ENCODE measurements around the gene SFMBT2. TPM values are rescaled to one million over a fixed set of nuclear protein-coding genes. Genes with fewer than 3 reads are reported as not detected.

Gene SFMBT2
- total RNA-seq, 2 experiments from 2014 or later, result 31.9 to 32.3 TPM

DNA sequence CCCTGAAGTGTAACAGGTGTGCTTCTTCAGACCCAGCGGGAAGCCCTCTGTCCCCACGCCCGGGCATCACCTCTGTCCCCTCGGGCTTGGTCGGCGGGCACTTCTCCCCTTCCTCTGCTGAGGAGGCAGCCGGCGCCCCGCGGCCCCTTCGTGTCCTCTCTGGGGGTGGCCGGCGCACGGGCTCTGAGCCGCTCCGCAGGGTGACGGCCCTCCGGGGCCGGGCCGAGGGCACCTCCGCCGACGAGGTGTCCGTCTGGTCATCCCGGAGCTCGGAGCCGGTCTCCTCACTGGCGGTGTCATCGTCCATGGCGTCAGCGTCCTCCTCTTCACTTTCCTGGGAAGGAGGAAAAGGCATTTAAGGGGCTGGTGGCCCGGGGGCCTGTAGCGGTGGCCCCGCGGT is 239.0 kb downstream of the SFMBT2 start:
- Mint-ChIP-seq H3K27ac (no peak overlapping the region), H3K36me3 (ENCODE audit: low read depth) (peaks cover 60% of the 10 kb centered on the region), H3K9me3 (peaks cover 19% of the 10 kb centered on the region), H3K27me3 (no peaks in the 10 kb centered on the region), H3K4me1 (no peaks in the 10 kb centered on the region), H3K4me3 (no peak overlapping the region)
- ChIA-PET POLR2A (no interaction called here), CTCF (no interaction called here)
- DNase-seq, result no peak

DNA sequence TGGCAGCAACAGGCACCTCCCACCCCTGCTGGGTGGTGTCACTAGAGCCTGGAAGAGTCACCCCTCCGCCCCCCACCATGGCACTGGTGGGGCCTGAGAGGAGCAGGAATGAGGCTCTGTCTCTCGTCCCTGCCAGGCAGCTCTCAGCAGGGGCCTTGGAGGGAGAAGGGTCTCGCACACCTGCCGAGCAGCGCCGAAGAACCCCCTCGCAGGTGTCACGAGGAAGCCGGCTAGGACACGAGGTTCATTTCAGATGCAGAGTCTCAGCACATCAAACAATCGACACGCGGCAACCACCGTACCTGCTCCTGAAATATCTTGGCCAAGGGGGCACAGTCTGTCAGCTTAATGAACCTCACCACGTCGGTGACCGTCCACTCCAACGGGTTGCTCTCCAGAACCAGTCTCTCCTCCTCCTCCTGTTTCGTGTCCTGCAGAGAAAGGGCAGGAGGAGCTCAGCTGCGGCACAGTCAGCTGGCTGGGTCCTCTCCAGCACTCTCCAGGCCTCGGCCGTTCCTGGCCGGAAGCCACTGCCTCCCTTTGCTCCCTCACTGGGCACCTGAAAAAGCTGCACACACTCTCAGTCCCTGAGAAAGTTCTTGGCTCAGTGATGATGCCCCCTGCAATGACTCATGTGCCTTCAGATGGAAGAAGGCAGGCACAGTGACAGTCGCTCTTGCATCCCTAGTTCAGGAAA is 240.1 kb downstream of the SFMBT2 start:
- peaks cover 55% of the 10 kb centered on the region for H3K36me3 Mint-ChIP-seq (ENCODE audit: low read depth)
- POLR2A ChIA-PET, result no interaction called here

DNA sequence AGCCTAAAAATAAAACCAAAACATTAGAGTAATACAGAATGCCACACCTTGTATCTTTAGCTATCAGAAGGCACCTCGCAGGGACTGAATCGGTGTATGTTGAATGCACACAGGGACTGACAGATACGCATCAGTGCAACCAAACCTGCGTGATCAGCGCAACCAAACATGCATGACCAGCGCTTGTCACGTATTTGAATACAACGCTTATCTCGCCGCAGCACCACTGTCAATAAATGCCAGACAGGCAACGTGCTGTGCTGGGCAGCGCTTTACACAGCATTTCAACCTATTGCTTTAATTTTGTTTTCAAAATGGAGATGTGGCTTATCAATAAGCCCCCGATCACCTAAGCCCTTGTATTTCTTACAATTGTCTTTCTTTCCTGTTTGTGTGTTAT is 242.4 kb downstream of the SFMBT2 start:
- H3K27me3 Mint-ChIP-seq, result no peaks in the 10 kb centered on the region
- no peak overlapping the region for H3K4me3 Mint-ChIP-seq
- ChIA-PET POLR2A (no interaction called here), CTCF (interaction anchor here (0.5 to 1.2 kb wide), 3 partner anchors 17 to 131 kb away, joined by 3 read pairs; no protein-coding TSS in a partner anchor)
- H3K9me3 Mint-ChIP-seq, result no peaks in the 10 kb centered on the region
- no peak for DNase-seq
- peaks cover 46% of the 10 kb centered on the region for H3K36me3 Mint-ChIP-seq (ENCODE audit: low read depth)
- H3K27ac Mint-ChIP-seq, result no peak overlapping the region
- no peaks in the 10 kb centered on the region for H3K4me1 Mint-ChIP-seq

More for the DNA sequence above, 240.1 kb downstream of the SFMBT2 start:
- CTCF ChIA-PET, result no interaction called here
- no peak overlapping the region for H3K4me3 Mint-ChIP-seq
- DNase-seq, result no peak
- H3K27ac Mint-ChIP-seq, result peak overlapping the region; percentile 54
- no peaks in the 10 kb centered on the region for H3K4me1 Mint-ChIP-seq
- no peaks in the 10 kb centered on the region for H3K27me3 Mint-ChIP-seq
- H3K9me3 Mint-ChIP-seq, result peaks cover 10% of the 10 kb centered on the region

DNA sequence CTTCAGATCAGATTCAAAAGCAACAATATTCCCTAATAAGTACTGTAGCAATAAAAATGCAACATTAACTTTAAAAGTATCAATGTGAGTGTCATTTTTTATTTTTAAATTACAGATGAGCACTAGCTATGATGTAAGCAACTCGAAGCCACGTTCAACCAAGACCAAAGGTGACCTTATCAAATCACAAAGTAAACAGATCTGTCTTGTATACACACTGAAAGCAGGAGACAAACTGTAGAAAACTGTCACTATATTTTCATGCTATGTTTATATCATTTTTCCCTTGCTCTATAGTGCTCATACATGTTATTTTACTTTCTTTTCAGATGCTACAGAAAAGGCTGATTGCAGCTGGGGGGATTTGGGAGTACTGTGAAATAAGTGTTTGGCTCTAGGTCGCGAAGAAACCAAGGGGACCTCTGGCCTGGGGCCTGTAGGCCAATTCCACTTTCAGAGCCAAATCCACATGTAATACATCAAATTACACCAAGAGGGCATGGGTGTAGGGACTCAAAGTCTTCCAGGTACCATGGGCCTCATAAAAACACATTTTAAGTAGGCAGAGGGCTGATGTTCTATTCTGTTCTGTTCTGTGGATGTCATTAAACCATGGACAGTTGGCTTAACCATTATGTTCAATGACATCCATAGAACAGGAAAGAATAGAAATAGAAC is 245.2 kb downstream of the SFMBT2 start:
- POLR2A ChIA-PET, result no interaction called here
- H3K4me1 Mint-ChIP-seq, result peaks cover 5% of the 10 kb centered on the region
- no peak overlapping the region for H3K27ac Mint-ChIP-seq

DNA sequence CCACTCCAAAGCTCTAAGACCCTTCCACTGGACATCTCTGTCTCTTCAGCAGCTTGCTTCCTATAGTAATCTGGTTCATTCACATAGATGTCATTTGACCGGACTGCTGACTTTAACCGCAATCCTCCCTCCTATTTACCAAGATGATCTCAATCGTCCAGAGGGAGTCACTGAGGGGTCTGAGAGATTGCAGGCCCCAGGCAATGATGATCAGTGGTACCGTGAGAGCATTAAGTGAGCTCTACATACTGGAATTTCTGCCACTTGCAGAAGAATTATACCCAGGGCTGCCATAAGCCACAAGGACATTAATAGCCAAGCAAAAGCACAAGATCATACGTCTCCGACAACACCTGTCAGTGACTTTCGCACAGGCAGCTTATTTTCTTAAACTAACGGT is 245.9 kb downstream of the SFMBT2 start:
- H3K9me3 Mint-ChIP-seq, result no peaks in the 10 kb centered on the region
- no peaks in the 10 kb centered on the region for H3K27me3 Mint-ChIP-seq
- H3K4me1 Mint-ChIP-seq, result peaks cover 12% of the 10 kb centered on the region
- ChIA-PET CTCF (interaction anchor here (0.6 to 1.7 kb wide), 3 partner anchors 12 to 848 kb away, joined by 3 to 4 read pairs (median 3); no protein-coding TSS in a partner anchor), POLR2A (no interaction called here)
- H3K4me3 Mint-ChIP-seq, result no peak overlapping the region
- H3K36me3 Mint-ChIP-seq (ENCODE audit: low read depth), result peaks cover 64% of the 10 kb centered on the region
- DNase-seq, result no peak
- H3K27ac Mint-ChIP-seq, result no peak overlapping the region

More for the DNA sequence above, 245.2 kb downstream of the SFMBT2 start:
- Mint-ChIP-seq H3K4me3 (no peak overlapping the region), H3K9me3 (no peaks in the 10 kb centered on the region), H3K27me3 (no peaks in the 10 kb centered on the region), H3K36me3 (ENCODE audit: low read depth) (peaks cover 57% of the 10 kb centered on the region)
- DNase-seq, result no peak
- CTCF ChIA-PET, result interaction anchor here (0.5 to 0.6 kb wide), 2 partner anchors 168 to 414 kb away, joined by 3 read pairs; no protein-coding TSS in a partner anchor

DNA sequence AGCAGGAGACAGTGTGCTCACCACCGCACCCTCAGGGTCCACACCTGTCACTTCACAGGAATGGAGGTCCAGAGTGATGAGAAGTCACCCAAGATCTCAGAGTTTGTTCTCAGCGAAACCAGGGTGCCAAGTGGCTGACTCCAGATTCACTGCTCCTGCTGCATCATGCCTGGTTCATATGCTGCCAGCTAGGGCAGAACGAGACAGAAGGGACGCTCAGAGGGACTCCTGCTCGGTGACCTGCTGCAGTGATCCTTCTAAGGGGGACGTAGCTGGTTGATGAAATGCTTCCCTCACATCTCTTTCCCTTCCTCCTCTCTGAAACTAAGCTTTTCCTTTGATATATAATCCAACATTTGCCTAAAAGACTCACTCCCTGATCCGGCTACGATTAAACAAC is 248.5 kb downstream of the SFMBT2 start:
- DNase-seq, result no peak
- no peaks in the 10 kb centered on the region for H3K9me3 Mint-ChIP-seq
- H3K4me1 Mint-ChIP-seq, result peaks cover 25% of the 10 kb centered on the region
- ChIA-PET CTCF (interaction anchor here (1.1 to 1.2 kb wide), 2 partner anchors 12 to 16 kb away, joined by 3 read pairs; no protein-coding TSS in a partner anchor), POLR2A (no interaction called here)
- no peaks in the 10 kb centered on the region for H3K27me3 Mint-ChIP-seq
- H3K27ac Mint-ChIP-seq, result no peak overlapping the region
- no peak overlapping the region for H3K4me3 Mint-ChIP-seq
- peaks cover 75% of the 10 kb centered on the region for H3K36me3 Mint-ChIP-seq (ENCODE audit: low read depth)

DNA sequence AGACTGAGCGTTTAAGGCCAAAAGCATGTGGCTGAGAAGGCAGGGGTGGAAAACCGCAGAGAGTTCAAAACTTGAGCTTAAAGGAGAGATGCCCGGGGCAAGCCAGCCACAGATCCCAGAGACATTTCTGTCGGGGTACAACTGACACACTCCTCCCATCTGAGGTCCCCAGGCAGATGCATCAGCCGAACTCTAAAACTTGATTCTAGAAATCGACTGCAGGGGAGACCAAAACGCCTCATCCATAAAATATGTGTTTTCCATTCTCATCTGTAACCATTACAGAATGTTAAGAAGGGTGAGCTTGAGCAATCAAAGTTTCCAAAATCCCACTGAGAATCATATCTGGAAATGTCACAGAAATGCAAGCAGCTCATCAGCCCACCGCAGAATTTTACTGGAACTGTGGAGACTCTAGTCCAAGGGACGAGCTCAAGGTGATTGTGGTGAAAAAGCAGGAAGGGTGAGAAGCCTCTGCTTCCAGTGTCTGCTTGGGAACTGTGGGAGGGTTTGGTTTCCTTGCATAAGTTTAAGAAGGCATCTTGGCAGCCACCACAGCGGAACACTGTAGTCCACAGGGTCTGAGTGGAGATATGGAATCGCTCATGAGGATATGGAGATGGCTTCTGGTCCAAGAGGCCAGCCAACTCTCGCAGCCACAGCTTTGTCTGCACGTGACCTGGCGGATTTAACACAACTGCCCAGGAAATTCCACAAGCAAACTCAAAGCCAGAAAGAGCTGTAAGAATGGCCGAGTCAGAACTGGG is 249.2 kb downstream of the SFMBT2 start:
- Mint-ChIP-seq H3K4me3 (no peak overlapping the region), H3K27me3 (no peaks in the 10 kb centered on the region), H3K9me3 (peaks cover 2% of the 10 kb centered on the region), H3K4me1 (peaks cover 30% of the 10 kb centered on the region), H3K27ac (no peak overlapping the region), H3K36me3 (ENCODE audit: low read depth) (peaks cover 76% of the 10 kb centered on the region)
- POLR2A ChIA-PET, result no interaction called here
- DNase-seq, result no peak
- CTCF ChIA-PET, result interaction anchor here (0.6 to 1.2 kb wide), 4 partner anchors 12 to 514 kb away, joined by 3 read pairs; partner anchors contain the start of gene SFMBT2

DNA sequence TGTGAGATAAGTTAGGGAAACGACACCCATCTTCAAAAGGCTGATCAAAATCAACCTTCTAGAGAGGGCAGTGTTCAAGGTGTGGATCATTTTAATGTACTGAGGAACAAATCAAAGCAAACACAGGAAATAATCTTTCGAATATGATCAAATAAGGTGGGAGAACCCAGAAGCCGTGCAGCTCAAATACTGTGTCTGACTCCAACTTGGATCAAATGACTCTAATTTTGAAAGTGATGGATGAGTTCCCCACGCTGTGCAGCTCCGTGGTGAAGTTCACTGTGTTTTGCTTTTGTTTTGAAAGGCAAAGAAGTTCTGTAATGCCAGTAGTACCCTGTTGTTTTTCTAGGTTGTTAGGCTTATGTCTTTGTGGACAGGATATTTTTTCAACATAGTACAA is 250.9 kb downstream of the SFMBT2 start:
- POLR2A ChIA-PET, result no interaction called here
- peaks cover 75% of the 10 kb centered on the region for H3K36me3 Mint-ChIP-seq (ENCODE audit: low read depth)
- CTCF ChIA-PET, result interaction anchor here (0.6 to 1.0 kb wide), 4 partner anchors 26 to 556 kb away, joined by 3 to 7 read pairs (median 3); no protein-coding TSS in a partner anchor
- H3K27ac Mint-ChIP-seq, result peak overlapping the region; percentile 79
- no peaks in the 10 kb centered on the region for H3K27me3 Mint-ChIP-seq
- H3K9me3 Mint-ChIP-seq, result peaks cover 2% of the 10 kb centered on the region
- DNase-seq, result peak; percentile 18
- H3K4me3 Mint-ChIP-seq, result no peak overlapping the region
- peaks cover 30% of the 10 kb centered on the region for H3K4me1 Mint-ChIP-seq

DNA sequence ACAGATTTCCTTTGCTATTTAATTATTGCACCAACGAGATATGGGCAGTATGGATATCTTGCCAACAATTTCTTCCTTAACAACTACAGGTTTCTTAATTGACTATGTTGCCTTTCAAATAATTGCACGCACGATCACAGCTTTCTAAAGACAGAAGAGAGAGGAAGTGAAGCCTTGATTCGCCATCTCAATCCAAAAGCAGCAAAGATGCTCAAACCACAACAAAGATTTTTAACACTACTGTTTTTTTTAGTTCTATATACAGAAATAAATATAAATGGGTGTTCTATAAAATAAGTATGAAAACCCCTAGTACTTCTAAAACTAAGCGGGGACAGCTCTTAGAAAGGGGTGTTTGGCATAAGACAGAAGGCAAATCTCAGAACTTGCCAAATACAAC is 251.3 kb downstream of the SFMBT2 start:
- Mint-ChIP-seq H3K27me3 (no peaks in the 10 kb centered on the region), H3K4me3 (no peak overlapping the region), H3K27ac (peak overlapping the region; percentile 79), H3K36me3 (ENCODE audit: low read depth) (peaks cover 71% of the 10 kb centered on the region), H3K9me3 (peaks cover 2% of the 10 kb centered on the region), H3K4me1 (peaks cover 30% of the 10 kb centered on the region)
- DNase-seq, result peak; percentile 26
- ChIA-PET POLR2A (no interaction called here), CTCF (interaction anchor here (0.6 kb wide), 3 partner anchors 187 to 557 kb away, joined by 3 to 7 read pairs (median 3); no protein-coding TSS in a partner anchor)

DNA sequence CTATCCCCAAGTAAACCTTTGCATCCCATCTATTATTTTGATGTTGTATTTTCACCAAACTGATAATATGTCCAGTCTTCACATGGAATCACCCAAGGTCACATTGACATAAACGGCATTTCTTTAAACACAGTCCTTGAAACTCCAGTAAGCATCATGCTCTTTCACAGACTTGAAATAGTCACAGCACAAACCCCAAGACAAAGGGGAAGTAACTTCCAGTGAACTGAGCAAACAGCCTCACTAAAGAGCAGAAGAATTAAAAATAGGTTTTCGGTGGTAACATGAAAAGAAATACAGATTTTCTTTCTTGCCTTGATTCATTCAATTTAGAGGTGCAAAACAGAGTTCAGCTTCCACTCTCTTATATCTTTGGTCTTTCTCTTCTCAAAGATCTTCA is 253.7 kb downstream of the SFMBT2 start:
- ChIA-PET CTCF (no interaction called here), POLR2A (no interaction called here)
- H3K4me3 Mint-ChIP-seq, result no peak overlapping the region

DNA sequence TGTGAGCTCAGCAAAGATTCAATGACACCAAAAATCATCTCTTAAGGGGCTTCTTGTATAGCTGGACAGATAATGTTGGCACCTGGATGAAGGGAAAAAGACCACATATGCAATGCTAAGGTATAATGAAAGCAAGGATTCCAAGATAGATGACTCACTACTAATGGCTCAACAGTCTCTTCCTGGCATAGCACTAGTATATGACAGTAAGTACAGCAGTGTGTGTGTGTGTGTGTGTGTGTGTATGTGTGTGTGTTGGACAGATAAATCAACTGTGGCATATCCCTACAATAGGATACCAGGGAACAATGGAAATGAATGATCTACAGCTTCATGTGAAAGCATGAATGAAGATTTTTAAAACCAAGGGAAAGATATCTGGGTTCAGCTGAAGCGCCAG is 257.1 kb downstream of the SFMBT2 start:
- peaks cover 24% of the 10 kb centered on the region for H3K36me3 Mint-ChIP-seq (ENCODE audit: low read depth)
- no peak overlapping the region for H3K27ac Mint-ChIP-seq
- H3K4me1 Mint-ChIP-seq, result peaks cover 9% of the 10 kb centered on the region
- peaks cover 2% of the 10 kb centered on the region for H3K27me3 Mint-ChIP-seq
- DNase-seq, result no peak
- H3K4me3 Mint-ChIP-seq, result no peak overlapping the region
- H3K9me3 Mint-ChIP-seq, result peaks cover 2% of the 10 kb centered on the region
- ChIA-PET POLR2A (no interaction called here), CTCF (interaction anchor here (1.3 to 1.8 kb wide), 2 partner anchors 10 to 45 kb away, joined by 3 to 4 read pairs; no protein-coding TSS in a partner anchor)

More for the DNA sequence above, 253.7 kb downstream of the SFMBT2 start:
- peaks cover 30% of the 10 kb centered on the region for H3K4me1 Mint-ChIP-seq
- H3K36me3 Mint-ChIP-seq (ENCODE audit: low read depth), result peaks cover 56% of the 10 kb centered on the region
- H3K9me3 Mint-ChIP-seq, result peaks cover 2% of the 10 kb centered on the region
- H3K27ac Mint-ChIP-seq, result no peak overlapping the region
- no peak for DNase-seq
- H3K27me3 Mint-ChIP-seq, result no peaks in the 10 kb centered on the region

DNA sequence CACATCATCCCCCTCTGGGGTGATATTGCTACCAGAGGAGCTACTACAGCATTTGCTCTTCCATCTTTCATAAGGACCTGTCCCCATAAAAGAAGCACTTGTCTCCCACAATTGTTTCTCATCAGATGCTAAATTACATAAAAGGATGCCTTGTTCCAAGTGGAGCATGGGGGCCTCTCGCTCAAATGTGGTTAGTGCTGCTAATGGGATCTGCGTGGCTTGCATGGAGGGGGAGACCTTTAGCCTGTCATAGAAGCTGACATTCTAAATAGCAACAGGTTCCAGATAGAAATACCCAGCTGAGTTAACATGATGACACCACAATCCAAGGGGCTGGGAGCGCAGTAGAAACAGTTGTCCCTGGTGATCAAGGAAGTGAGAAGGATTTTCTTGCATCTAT is 257.9 kb downstream of the SFMBT2 start:
- Mint-ChIP-seq H3K4me1 (peaks cover 7% of the 10 kb centered on the region), H3K36me3 (ENCODE audit: low read depth) (peaks cover 19% of the 10 kb centered on the region), H3K27ac (no peak overlapping the region), H3K9me3 (peaks cover 2% of the 10 kb centered on the region), H3K27me3 (peaks cover 7% of the 10 kb centered on the region), H3K4me3 (no peak overlapping the region)
- ChIA-PET CTCF (interaction anchor here (1.3 to 1.8 kb wide), 2 partner anchors 11 to 46 kb away, joined by 3 to 4 read pairs; no protein-coding TSS in a partner anchor), POLR2A (interaction anchor here (0.6 kb wide), 1 partner anchor 257 kb away, joined by 3 read pairs; no protein-coding TSS in a partner anchor)
- DNase-seq, result no peak

Measured in activated CD4-positive, alpha-beta T cell treated with anti-CD3 and anti-CD28 coated beads, Interleukin-2, amount 10 ng/mL, durations not matched to agents 7 days and 5 days (primary cell).